Thymus (tissue), 11 donors: ENCODE measurements around the gene CHD9. TPM values are rescaled to one million over a fixed set of nuclear protein-coding genes. Genes with fewer than 3 reads are reported as not detected.
"Not testable (repeated sequence)": the region's sequence is repeated elsewhere in the genome, so short reads cannot be mapped to it uniquely, and the experiment has no call there.

Experiments
- DNase-seq, 9 donors: peaks; one replicate each; pipeline ENCODE4 v3.0.0-alpha.2; 2013; ENCODE audit warnings: low spot score in 9 of 9, low read depth in 6 of 9, missing footprints in 1 of 9
- H3K27ac ChIP-seq, 2 donors: one replicate each; pipeline ENCODE4 v1.5.1; 2013; ENCODE audit warnings: control low read depth in 1 of 2, low read depth in 1 of 2, low read length in 1 of 2, mild to moderate bottlenecking in 1 of 2, moderate library complexity in 1 of 2
- H3K27me3 ChIP-seq, 2 donors: one replicate each; pipeline ENCODE4 v1.5.1; 2013; ENCODE audit warnings: low read length in 1 of 2; ENCODE audit not compliant: control insufficient read depth in 2 of 2, insufficient read depth in 1 of 2
- H3K36me3 ChIP-seq, 2 donors: one replicate each; pipeline ENCODE4 v1.5.1; 2013; ENCODE audit warnings: low read length in 1 of 2, mild to moderate bottlenecking in 1 of 2, moderate library complexity in 1 of 2; ENCODE audit not compliant: control insufficient read depth in 2 of 2, insufficient read depth in 2 of 2
- H3K4me1 ChIP-seq, 2 donors: one replicate each; pipeline ENCODE4 v1.5.1; 2013; ENCODE audit warnings: low read length in 2 of 2; ENCODE audit not compliant: control insufficient read depth in 2 of 2, insufficient read depth in 2 of 2
- H3K4me3 ChIP-seq, 2 donors: one replicate each; pipeline ENCODE4 v1.5.1; 2013; ENCODE audit warnings: low read length in 2 of 2, control low read depth in 1 of 2, mild to moderate bottlenecking in 1 of 2
- H3K9me3 ChIP-seq, 2 donors: one replicate each; pipeline ENCODE4 v1.5.1; 2013; ENCODE audit warnings: low read length in 1 of 2, mild to moderate bottlenecking in 1 of 2; ENCODE audit not compliant: control insufficient read depth in 2 of 2, insufficient read depth in 1 of 2
- WGBS: extraction: QIAGEN DNeasy Blood & Tissue Kit; methylation state at CpG from one replicate; pipeline ENCODE4 v1.1.7; 2013; 5-methylcytosine and 5-hydroxymethylcytosine counted together
- polyA plus RNA-seq: library from polyadenylated mRNA; stranded (reverse); fragments of 200-250 nt; gene quantifications from one replicate; pipeline ENCODE4 v1.2.3, GENCODE V29; 2013
- total RNA-seq: library from RNA; stranded (reverse); fragments of 120-200 nt; gene quantifications from one replicate; pipeline ENCODE4 v1.2.4, GENCODE V29; 2013
- donor health status: healthy.

The CHD9 gene
- total and polyA plus RNA-seq, 2 donors, result 15.3 to 43.7 TPM

GRCh38 chr16:53266156-53266555, 211.4 kb downstream of the CHD9 start:
- DNase-seq, result no peak
- H3K9me3 ChIP-seq, result no peaks in the 10 kb centered on the region
- no peaks in the 10 kb centered on the region for H3K4me1 ChIP-seq
- peaks cover 3 to 45% of the 10 kb centered on the region in 2 donors for H3K36me3 ChIP-seq
- no peaks in the 10 kb centered on the region for H3K27me3 ChIP-seq
- H3K4me3 ChIP-seq, result no peak overlapping the region
- no peak overlapping the region for H3K27ac ChIP-seq

- 97% methylated on average over 1 of the region's 2 CpGs for WGBS
- H3K9me3 ChIP-seq, H3K27ac ChIP-seq, DNase-seq, H3K4me3 ChIP-seq, H3K27me3 ChIP-seq, H3K4me1 ChIP-seq: not testable (repeated sequence)
- peaks cover 23 to 47% of the 10 kb centered on the region in 2 donors for H3K36me3 ChIP-seq
Measured at GRCh38 chr16:53278498-53278897, 223.7 kb downstream of the CHD9 start.

- no peaks in the 10 kb centered on the region for H3K9me3 ChIP-seq
- no peaks in the 10 kb centered on the region for H3K27me3 ChIP-seq
- no peak overlapping the region for H3K4me3 ChIP-seq
- peaks cover 13 to 30% of the 10 kb centered on the region in 2 donors for H3K36me3 ChIP-seq
- DNase-seq, result no peak
- WGBS, result 97% methylated on average over 2 of the region's 2 CpGs
- no peak overlapping the region for H3K27ac ChIP-seq
- no peaks in the 10 kb centered on the region for H3K4me1 ChIP-seq
Measured at GRCh38 chr16:53281280-53281679, 226.5 kb downstream of the CHD9 start.

GRCh38 chr16:53281859-53282258, 227.1 kb downstream of the CHD9 start:
- Histone ChIP-seq H3K36me3 (peaks cover 15 to 30% of the 10 kb centered on the region in 2 donors), H3K27ac (no peak overlapping the region)
- no peak for DNase-seq

DNA sequence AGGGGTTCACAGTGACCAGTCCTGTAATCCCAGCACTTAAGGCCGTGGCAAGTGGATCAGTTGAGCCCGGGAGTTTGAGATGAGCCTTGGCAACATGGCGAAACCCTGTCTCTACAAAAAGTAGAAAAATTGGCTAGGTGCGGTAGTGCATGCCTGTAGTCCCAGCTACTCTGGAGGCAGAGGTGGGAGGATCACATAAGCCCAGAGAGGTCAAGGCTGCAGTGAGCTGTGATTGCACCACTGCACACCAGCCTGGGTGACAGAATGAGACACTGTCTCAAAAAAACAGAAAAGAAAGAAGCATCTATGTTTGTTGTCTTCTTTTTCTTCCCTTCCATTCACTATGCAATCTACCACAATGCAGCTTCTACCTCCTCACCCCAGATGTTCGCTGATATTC, 227.5 kb downstream of the CHD9 start:
- no peaks in the 10 kb centered on the region for H3K9me3 ChIP-seq
- H3K4me3 ChIP-seq, result no peak overlapping the region
- no peaks in the 10 kb centered on the region for H3K4me1 ChIP-seq
- 99% methylated on average over 5 of the region's 5 CpGs for WGBS
- no peak for DNase-seq
- peaks cover 20 to 31% of the 10 kb centered on the region in 2 donors for H3K36me3 ChIP-seq
- H3K27ac ChIP-seq, result no peak overlapping the region
- H3K27me3 ChIP-seq, result no peaks in the 10 kb centered on the region

More at GRCh38 chr16:53281859-53282258, 227.1 kb downstream of the CHD9 start:
- no peaks in the 10 kb centered on the region for H3K4me1 ChIP-seq
- no peaks in the 10 kb centered on the region for H3K9me3 ChIP-seq
- no peak overlapping the region for H3K4me3 ChIP-seq
- 99% methylated on average over 2 of the region's 2 CpGs for WGBS
- no peaks in the 10 kb centered on the region for H3K27me3 ChIP-seq

- Histone ChIP-seq H3K27ac (no peak overlapping the region), H3K36me3 (peaks cover 22 to 35% of the 10 kb centered on the region in 2 donors), H3K4me3 (no peak overlapping the region), H3K9me3 (no peaks in the 10 kb centered on the region), H3K4me1 (no peaks in the 10 kb centered on the region), H3K27me3 (no peaks in the 10 kb centered on the region)
- WGBS, result 94% methylated on average over 3 of the region's 3 CpGs
- peak in 8 of 9 donors; percentile 0 to 56 (median 10) for DNase-seq
Measured at GRCh38 chr16:53282975-53283946, 228.5 kb downstream of the CHD9 start.

DNA sequence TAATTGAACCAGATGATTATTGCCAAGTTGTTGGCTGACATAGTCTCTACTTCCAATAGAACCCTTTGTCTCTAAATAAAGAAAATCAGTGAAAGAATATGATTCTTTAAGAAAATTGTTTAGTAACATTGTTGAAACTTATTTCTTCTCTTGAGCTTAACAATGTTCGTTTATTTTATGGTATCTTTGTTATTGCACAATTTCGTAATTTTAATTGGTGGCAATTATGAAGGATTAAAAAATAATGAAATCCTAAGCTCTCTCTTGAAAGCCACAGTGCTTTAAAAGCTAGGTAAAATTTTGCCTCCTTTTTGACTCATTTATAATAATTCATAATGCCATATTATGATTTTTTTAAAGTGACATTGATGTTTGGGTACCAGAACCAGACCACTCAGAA, 230.4 kb downstream of the CHD9 start:
- peaks cover 31 to 45% of the 10 kb centered on the region in 2 donors for H3K36me3 ChIP-seq
- H3K27me3 ChIP-seq, result no peaks in the 10 kb centered on the region
- no peak overlapping the region for H3K27ac ChIP-seq
- 97% methylated on average over 2 of the region's 2 CpGs for WGBS
- DNase-seq, result no peak
- no peaks in the 10 kb centered on the region for H3K4me1 ChIP-seq
- no peak overlapping the region for H3K4me3 ChIP-seq
- H3K9me3 ChIP-seq, result no peaks in the 10 kb centered on the region

DNA sequence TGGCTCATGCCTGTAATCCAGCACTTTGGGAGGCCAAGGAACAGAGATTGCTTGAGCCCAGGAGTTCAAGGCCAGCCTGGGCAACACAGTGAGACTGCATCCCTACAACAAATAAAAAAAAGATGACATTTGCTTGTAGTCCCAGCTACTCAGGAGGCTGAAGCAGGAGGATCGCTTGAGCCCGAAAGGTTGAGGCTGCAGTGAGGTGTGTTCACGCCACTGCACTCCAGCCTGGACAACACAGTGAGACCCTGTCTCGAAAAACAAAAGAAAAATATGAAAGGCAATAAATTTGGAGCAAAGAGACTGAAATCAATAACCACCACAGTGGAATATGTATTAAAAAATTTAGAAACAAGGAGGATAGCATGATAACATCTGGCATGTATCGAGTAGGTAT, 235.7 kb downstream of the CHD9 start:
- no peak for DNase-seq
- H3K4me1 ChIP-seq, result no peaks in the 10 kb centered on the region
- H3K9me3 ChIP-seq, result no peaks in the 10 kb centered on the region
- H3K27me3 ChIP-seq, result no peaks in the 10 kb centered on the region
- 98% methylated on average over 5 of the region's 5 CpGs for WGBS
- H3K36me3 ChIP-seq, result peaks cover 40 to 57% of the 10 kb centered on the region in 2 donors
- H3K27ac ChIP-seq, result no peak overlapping the region
- no peak overlapping the region for H3K4me3 ChIP-seq

DNA sequence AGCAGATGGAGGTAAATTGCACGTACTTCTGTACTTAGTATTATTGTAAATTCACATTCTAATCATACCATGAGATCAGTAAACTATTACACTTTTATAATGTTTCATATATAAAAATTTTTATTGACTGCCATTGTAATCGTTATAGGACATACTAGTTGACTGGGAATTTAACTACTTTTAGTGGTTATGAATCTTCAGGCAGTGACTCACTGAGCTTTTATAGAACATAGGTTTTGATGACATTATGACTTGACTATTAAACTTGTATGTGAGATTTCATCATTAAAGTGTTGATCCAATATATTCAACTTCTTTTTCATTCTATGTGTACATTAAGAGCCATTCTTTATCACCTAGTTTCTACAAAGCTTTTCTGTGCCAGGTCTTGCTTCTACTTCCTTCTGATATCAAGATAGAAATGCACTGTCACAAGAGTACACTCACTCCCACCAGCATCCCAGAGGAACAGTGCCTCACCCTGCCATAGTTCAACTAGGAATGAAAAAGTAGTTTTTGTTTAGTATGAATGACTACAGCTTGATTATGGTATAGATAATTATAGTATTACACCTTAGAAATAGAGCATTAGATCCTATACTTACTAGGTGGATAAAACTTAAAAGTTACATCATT, 237.1 kb downstream of the CHD9 start:
- Histone ChIP-seq H3K36me3 (peaks cover 40 to 53% of the 10 kb centered on the region in 2 donors), H3K27me3 (no peaks in the 10 kb centered on the region), H3K4me1 (no peaks in the 10 kb centered on the region), H3K27ac (no peak overlapping the region), H3K4me3 (no peak overlapping the region), H3K9me3 (no peaks in the 10 kb centered on the region)
- WGBS, result 98% methylated on average over 2 of the region's 2 CpGs
- no peak for DNase-seq
